GM19468 (cell line): ENCODE data around the gene DAP.
A peak's percentile ranks its signal among the peaks of the same experiment; 100 is the strongest.
"Not testable (repeated sequence)": the region's sequence is repeated elsewhere in the genome, so short reads cannot be mapped to it uniquely, and the experiment has no call there.

ENCODE experiments used
- ATAC-seq: cut with Tn5 transposase; IDR thresholded peaks from one replicate; pipeline ENCODE4 v1.9.1; 2021; ENCODE audit warnings: mild to moderate bottlenecking, moderate library complexity, moderate number of reproducible peaks; ENCODE audit not compliant: unreplicated experiment; ENCODE audit errors: extremely low read depth

Gene DAP

DNA sequence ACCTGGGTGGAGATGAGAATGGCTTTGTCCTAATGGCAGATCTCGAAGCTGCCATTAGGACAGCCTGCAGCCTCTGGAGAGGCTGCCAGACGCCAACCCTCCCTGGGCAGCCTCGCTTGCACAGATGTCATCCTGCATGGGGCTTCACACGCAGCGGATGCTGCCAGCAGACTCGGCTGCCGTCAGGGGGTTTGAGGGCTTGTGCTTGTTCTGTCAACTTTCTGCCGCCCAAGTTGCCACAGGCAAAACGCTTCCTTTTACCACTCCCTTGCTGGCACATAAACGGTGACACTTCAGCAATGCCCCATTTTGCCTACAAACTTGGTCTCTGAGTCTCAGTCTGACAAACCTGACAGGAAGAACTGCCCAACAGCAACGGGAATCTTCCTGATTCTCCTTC is 24.7 kb downstream of the DAP start:
- ATAC-seq = no peak

DNA sequence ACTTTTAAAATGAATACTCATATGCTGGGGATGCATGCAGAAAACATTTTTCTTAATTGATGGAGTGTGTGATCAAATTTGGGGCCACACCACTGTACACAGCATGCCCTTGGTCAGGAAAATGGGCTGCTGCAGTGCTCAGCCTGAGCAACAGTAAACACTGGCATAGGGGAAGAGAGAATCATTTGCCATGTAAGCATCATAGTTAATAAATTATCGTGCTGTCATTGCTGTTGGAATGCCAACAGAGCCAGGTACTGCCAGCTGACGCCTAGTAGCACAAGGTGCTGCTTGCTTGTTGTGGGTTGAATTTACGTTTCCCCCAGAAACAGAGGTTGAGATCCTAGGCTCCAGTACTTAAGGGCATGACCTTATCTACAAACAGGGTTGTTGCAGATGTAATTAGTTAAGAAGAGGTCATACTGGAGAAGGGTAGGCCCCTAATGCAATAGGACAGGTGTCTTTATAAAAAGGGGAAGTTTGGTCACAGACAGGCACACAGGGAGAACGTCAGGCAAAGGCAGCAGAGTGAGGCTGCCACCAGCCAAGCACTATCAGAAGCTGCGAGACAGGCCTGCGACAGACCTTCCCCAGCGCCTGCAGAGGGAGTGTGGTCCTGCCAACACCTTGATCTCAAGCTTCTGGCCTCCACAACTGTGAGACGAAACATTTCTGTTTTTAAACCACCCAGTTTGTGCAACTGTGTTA is 25.3 kb downstream of the DAP start:
- ATAC-seq = peak; percentile 70

DNA sequence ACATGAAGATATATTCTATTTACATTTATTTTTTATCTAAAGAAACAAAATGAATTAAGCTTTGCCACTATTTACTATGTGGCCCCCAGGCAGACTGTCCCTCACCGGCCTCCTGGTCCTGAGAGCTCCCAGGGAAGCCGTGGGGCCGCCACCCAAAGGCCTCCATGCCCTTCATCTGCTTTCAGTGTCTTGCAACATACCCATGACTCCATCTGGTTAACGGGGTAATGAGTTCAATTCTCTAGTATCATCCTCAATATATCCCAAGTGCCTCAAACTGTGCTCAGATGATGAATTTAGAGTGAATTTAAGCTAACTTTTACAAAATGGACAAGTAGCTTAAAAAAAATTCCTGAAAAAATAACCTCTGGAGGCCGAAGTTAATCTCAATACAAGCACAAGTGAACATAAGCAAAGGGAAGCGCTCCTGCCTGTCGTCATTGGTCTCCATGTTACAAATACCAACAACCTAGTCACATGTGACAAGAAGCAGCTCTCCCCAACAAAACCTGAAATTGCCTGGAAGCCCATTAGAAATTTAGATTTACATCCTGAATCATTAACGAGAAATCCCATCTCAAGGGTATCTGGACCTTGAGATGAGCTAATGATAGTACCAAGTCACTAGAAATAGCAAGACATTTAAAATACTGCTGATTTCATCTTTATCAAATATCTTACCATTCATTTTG is 26.1 kb downstream of the DAP start:
- ATAC-seq = no peak

DNA sequence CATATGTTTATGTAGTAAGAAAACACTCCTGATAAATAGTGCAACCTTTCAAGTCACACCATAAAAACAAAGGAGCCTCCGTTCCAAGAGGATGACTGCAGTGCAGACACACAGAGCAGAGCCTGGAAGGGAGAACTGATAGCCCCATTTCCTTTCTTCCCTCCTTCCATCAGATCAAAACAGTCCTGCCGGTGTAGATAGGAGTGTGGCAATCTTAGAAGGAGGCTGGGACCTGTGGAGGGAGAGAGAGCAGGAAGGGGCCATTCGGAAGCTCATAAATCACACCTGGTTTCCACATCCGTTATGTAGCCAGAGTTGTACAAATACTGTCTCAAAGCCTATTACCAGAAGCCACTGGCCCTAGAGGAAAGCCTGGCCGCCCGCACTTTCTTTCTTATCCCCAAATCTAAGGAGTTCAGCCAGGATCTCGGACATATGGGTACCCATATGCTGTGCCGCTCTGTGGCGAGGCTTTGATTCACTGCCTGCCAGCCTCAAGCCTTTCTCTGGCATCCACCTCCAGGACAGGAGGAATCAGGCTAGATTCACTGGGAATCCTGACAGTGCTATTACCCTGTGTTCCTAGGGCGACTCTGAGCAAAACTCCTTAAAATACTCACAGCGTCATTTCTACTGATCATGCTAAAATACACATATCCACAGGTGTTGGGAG is 26.9 kb downstream of the DAP start:
- no peak for ATAC-seq

DNA sequence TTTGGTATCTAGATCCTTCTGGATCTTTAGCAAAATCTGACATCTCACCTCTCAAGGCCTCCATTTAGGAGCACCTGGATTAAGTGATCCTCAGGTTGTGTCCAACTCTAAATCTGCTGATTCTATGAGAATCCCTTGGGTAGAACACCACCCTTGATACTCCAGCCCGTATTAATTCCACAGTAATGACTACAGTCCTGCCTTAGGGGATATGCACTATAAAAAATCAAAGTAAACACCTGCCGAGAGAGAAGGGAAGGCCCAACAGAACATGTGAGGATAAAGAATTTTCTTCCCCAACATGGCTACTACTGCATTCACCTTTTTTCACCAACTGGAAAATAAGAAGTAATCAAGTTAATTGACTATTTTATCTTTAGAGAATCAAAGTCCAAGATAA is 27.6 kb downstream of the DAP start:
- ATAC-seq = no peak

DNA sequence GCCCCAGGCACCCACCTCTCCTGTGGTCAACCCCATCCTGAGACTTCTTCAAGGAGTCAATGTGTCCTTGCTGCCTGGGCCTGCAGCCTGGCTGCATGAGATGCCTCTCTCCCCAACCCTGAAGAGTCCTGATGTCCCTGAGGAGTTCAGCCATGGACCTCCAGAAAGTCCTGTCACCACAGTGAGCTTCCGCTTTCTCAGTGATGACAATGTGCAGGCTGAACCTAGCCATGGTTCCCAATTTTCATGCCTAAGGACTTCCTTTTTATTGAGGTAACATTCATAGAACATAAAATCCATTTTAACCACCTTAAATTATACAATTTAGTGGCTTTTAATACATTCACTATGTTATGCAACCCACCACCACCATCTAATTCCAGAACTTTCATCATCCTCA is 29.1 kb downstream of the DAP start:
- ATAC-seq = no peak

DNA sequence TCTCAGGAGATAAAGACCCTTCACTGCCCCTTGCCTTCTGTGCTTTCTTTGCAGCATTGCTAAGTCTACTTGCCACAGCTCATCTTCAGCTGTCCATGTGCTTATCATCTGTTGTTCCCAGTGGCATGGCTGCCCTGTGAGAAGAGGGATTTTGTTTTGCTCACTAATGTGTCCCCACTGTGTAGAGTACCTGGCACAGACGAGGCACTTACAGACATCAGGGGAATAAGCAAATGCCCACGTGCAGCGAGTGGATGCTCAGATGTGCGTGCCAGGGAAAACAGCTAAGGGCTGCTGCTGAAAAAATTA is 31.0 kb downstream of the DAP start:
- ATAC-seq = no peak

DNA sequence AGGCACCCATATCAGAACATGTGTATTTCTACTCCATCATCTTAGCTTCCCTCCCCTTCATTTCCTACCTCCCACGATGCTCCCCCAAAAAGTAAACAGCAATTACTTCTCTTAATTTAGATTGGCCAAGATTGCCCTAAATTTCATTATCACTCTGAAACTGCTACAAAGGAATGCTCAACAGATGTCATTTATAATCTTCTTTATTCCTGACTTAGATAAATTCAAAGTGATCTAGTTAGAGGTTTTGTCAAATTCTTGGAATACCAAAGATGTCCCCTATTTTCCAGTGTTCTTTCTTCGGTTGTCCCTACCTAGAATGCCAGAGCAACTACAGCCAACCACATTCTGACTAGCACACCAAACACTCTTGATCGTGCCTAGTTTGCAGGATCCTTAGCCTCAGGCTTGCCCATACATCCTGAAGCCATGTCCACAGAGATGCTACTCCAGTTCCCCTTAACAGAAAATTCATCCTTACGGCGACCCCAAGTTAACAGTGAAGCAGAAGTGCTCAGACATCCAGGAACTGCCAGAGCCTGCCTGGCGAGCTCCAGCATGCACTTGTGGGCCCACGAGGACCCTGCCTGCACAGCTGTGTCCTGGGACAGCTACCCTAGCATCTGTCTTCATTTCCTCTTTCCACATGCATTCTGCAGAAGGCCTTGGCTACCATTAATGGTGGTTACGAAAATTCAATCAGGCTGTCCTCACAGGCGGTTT is 31.6 kb downstream of the DAP start:
- ATAC-seq = no peak

DNA sequence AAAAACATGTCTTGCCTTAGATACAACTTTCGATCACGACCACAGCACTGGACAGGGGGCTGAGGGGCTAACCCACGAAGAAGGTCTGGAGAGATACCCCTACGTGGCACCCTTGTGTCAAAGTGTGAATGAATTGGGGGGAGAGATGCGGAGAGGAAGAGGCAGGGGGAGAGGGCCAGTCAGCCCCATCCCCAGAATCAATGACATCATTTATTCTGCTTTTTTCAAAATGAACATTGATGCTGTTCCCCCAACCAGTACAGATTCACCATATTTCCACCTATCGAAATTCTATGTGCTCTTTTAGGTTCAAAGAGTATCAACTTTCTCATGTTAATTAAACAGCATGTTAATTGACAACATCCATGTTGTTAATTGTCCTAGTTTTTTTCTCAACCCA is 32.4 kb downstream of the DAP start:
- ATAC-seq = no peak

DNA sequence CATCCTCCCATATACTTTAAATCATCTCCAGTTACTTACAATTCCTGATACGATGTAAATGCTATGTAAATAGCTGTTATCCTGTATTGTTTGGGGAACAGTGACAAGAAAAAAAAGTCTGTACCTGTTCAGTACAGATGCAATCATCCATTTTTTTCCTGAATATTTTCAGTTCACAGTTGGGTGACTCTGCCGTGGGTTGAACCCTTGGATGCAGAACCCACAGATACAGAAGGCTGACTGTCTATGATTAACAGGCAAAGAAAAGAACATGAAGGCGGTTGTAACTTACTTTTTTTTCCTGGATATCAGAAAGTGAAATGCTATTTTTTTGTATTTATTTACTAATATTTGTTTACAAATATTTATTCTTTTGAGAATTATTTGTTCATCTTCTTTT is 33.2 kb downstream of the DAP start:
- no peak for ATAC-seq

DNA sequence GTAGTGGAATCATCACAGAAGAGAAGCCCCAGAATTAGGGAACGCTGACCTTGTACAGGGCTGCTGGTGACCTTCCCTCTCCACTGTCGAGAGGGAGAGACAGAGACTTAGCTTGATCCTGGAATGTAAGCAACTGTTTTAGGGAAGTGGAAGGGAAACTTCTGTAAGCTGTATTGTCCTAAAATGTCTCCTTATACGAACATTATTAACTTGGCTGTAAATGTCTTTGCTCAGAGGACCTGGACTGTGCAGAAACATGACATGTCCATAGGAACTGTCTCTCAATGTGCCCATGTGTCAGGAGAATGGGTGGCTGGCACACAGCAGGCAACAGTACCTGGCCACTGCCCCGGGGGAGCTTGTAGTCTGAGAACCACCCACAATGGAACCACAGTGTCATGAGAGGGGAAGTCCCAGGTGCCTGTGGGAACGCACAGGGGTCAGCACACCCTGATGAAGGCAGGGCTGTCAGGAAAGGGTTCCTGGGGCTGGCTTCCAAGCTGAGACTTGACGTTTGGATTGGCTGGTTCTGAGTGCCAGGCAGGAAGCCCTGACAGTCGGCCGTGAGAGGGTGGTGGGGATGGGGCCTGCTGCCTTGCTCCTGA is 34.0 kb downstream of the DAP start:
- ATAC-seq = no peak

DNA sequence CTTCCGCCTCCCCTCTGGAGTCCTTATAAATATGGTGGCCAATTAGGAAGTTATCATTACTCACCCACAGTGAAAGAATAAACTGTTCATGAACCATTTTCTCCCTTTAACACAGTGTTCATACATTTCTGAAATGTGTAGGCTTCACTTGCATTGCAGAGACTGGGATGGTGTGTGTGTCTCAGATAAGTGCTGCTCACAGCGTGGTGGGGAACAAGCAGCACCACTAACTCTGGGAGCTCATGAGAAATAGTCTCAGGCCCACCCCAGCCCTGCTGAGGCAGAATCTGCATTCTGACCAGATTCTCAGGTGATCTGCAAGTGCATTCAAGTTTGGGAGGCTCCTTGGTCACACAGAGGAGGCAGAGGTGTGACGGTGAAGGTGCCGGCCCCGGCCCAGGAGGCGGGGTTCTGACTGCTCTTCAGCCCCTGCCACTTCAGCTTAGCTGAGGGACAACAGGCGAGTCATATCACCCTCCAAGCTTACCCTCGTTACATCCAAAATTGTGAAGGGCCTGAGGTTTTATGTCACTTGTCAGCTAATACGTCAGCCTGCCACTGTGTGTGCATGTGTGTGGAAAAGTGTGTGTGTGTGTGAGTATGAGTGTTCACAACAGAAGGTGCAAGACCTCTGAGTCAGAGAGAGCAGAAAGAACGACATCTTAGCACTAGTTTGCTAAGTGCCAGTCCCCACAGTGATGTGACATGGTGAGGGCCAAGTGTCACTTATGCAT is 34.7 kb downstream of the DAP start:
- ATAC-seq = no peak

DNA sequence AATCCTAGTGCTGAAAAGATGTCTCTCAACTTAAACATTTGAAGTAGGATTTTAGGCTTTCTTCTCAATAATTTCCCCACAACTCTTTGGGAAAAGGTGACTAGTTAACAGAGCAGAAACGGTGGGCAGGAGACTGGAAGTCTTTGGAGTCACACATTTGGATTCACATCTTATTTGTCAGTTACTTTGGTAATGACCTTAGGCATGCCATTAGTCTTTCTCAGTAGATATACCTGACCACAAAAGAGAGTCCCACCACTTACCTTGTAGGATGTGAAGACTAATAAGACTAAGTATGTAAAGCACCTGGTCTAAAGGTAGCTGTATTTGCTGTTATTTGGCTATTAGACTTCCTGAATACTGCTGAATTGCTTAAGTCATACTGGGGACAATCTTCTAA is 35.4 kb downstream of the DAP start:
- no peak for ATAC-seq

DNA sequence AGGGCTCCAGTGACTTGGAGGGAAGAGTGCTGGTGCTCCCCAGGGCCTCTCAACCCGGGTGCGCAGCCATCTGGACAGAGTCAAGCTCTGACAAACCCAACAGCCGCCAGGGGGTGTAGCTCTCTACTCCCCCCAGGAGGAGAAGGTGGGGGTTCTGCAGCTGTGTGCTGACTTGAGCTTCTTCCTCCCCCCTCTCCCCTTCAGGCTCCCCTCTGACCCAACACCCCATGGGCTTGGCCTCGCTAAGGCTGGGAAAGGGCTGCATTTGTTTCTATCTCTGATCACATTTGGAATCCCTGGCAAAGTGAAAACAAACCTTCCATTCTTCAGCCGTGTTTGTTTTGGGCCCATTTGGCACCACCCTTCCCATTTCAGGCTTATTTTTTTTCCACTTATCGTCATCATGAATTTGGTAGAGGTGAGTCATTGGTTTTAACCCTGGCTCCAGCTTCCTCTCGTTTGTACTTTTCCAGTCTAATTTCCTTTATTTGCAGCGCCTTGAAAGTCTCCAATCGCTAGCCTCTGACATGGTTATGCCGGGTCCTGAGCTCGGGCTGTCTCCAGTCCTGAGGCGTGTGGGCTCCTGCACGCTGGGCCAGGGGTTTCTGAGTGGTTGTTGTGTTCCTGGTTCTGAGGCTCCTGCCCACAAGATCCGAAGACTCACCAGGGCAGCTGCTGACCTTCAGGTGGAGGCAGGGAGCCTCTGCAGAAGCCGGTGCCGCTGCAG is 36.1 kb downstream of the DAP start:
- ATAC-seq = no peak

DNA sequence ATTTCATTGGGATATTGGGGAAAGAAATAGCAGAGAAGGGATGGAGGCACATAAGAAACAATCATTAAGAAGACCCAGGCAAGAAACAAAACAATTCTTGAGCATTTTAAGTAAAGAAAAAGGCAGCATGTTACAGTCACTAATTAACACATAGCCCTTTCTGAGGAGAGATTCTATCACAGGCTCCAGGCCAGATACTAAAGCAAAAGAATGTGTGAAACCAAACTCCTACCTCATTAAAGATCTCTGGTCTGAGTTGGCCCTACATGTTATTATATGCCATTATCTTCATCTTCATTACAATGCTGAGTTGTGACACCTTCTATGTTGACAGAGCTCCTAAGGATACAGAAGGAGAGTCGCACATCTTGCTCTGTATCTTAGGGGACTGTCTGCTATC is 37.5 kb downstream of the DAP start:
- ATAC-seq = no peak

DNA sequence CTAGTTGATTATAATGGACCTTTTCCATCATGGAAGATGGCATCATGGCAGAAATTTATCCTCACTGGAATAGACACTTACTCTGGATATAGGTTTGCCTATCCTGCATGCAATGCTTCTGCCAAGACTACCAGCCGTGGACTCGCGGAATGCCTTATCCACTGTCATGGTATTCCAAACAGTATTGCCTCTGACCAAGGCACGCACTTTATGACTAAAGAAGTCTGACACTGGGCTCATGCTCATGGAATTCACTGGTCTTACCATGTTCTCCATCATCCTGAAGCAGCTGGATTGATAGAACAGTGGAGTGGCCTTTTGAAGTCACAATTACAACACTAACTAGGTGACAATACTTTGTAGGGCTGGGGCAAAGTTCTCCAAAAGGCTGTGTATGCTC is 40.3 kb downstream of the DAP start:
- ATAC-seq = not testable (repeated sequence)

DNA sequence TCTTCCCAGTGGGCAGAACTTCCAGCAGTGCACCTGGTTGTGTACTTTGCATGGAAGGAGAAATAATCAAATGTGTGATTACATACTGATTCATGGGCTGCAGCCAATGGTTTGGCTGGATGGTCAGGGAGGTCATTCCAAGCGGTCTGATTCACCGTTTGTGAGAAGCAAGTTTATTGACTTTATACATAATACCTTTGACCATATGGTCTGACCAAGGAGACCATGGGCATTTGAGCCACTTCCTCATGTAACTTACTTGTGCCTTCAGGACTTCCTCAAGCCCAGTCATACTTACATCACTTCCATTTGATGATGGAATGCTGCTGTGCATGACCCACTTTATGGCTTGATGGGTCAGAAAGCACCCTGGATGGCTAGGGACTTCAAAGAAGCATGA is 41.1 kb downstream of the DAP start:
- no peak for ATAC-seq

DNA sequence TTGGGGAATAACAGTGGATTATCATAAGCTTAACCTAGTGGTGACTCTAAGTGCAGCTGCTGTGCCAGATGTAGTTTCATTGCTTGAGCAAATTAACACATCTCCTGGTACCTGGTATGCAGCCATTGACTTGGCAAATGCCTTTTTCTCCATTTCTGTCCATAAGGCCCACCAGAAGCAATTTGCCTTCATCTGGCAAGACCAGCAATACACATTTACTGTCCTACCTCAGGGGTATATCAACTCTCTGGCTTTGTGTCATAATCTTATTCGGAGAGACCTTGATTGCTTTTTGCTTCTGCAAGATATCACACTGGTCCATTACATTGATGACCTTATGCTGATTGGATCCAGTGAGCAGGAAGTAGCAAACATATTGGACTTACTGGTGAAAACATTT is 42.4 kb downstream of the DAP start:
- not testable (repeated sequence) for ATAC-seq

DNA sequence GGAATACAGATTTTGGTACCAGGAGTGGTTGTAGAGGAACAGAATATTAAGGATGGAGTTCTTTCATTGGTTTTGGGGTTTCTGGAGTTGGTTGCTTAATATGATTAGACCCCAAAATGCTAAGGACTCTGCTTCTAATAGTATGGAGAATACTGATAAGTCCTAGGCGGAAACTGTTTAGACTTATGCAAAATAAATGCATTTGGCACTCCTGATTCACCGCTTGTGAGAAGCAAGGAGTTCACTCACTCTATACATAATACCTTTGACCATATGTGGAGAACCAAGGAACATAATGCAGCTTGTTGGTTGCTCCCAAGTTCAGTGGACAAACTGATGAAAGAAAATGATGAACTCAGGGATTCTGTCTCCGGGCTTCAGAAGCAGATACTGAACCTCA is 44.2 kb downstream of the DAP start:
- ATAC-seq = not testable (repeated sequence)
